Mesendoderm (in vitro differentiated cells): ENCODE results near the gene ASPG.

Experiments used
- DNase-seq: peaks from one replicate; pipeline ENCODE4 v3.0.0; 2013
- H2AK5ac ChIP-seq: 2 replicates; pipeline ENCODE4 v1.6.1; 2013; ENCODE audit warnings: low read length, inconsistent platforms
- H2BK120ac ChIP-seq: 2 replicates; pipeline ENCODE4 v1.6.1; 2013; ENCODE audit warnings: low read depth, mild to moderate bottlenecking, low read length, moderate library complexity, mixed read lengths
- H2BK15ac ChIP-seq: replicated peaks from 2 replicates; pipeline ENCODE4 v1.6.1; 2013; ENCODE audit warnings: low read depth, mild to moderate bottlenecking, moderate library complexity
- H2BK5ac ChIP-seq: 2 replicates; pipeline ENCODE4 v1.6.1; 2013; ENCODE audit warnings: low read length, inconsistent platforms
- H3K18ac ChIP-seq: 2 replicates; pipeline ENCODE4 v1.6.1; 2013; ENCODE audit warnings: mild to moderate bottlenecking, low read length, mixed read lengths
- H3K23ac ChIP-seq: one replicate; pipeline ENCODE4 v1.6.1; 2013; ENCODE audit warnings: low read length
- H3K27ac ChIP-seq: 2 replicates; pipeline ENCODE4 v1.5.1; 2013; ENCODE audit warnings: low read depth, mild to moderate bottlenecking, inconsistent platforms, low read length, moderate library complexity
- H3K27me3 ChIP-seq: 2 replicates; pipeline ENCODE4 v1.6.1; 2013; ENCODE audit warnings: low read length, control low read depth, mild to moderate bottlenecking, inconsistent platforms; ENCODE audit not compliant: insufficient read depth, poor library complexity
- H3K36me3 ChIP-seq: 2 replicates; pipeline ENCODE4 v1.6.1; 2013; ENCODE audit warnings: low read length, inconsistent platforms; ENCODE audit not compliant: control insufficient read depth, insufficient read depth
- H3K4ac ChIP-seq: one replicate; pipeline ENCODE4 v1.6.1; 2013; ENCODE audit warnings: low read depth, mild to moderate bottlenecking, low read length, moderate library complexity
- H3K4me1 ChIP-seq: 2 replicates; pipeline ENCODE4 v1.6.1; 2013; ENCODE audit warnings: low read depth, low read length, inconsistent platforms; ENCODE audit not compliant: control insufficient read depth
- H3K4me2 ChIP-seq: 2 replicates; pipeline ENCODE4 v1.6.1; 2013; ENCODE audit warnings: low read length
- H3K4me3 ChIP-seq: 2 replicates; pipeline ENCODE4 v1.5.1; 2013; ENCODE audit warnings: mild to moderate bottlenecking, low read length
- H3K56ac ChIP-seq: one replicate; pipeline ENCODE4 v1.6.1; 2013; ENCODE audit warnings: low read length
- H3K79me1 ChIP-seq: 2 replicates; pipeline ENCODE4 v1.6.1; 2013; ENCODE audit warnings: low read length, inconsistent platforms
- H3K79me2 ChIP-seq: 2 replicates; pipeline ENCODE4 v1.6.1; 2013; ENCODE audit warnings: mild to moderate bottlenecking, low read length; ENCODE audit not compliant: control insufficient read depth, insufficient read depth
- H3K9ac ChIP-seq: 2 replicates; pipeline ENCODE4 v1.6.1; 2013; ENCODE audit warnings: low read length, inconsistent platforms
- H4K5ac ChIP-seq: one replicate; pipeline ENCODE4 v1.6.1; 2013; ENCODE audit warnings: low read length
- H4K8ac ChIP-seq: one replicate; pipeline ENCODE4 v1.6.1; 2013; ENCODE audit warnings: low read depth, mild to moderate bottlenecking, control low read depth, low read length, moderate library complexity
- WGBS: extraction: QIAGEN DNeasy Blood & Tissue Kit; methylation state at CpG from one replicate; pipeline ENCODE4 v1.1.7; 2013; ENCODE audit warnings: low lambda C conversion rate, missing lambda C conversion rate; ENCODE audit not compliant: insufficient coverage; ENCODE audit errors: extremely low coverage; 5-methylcytosine and 5-hydroxymethylcytosine counted together

The ASPG gene

GRCh38 chr14:104139460-104140212 lies 54.1 kb downstream of the ASPG start:
- Histone ChIP-seq H2BK15ac (no peak overlapping the region), H3K79me2 (peaks cover 23% of the 10 kb centered on the region), H3K9ac (peak overlapping the region; percentile 78), H3K4me2 (peak overlapping the region; percentile 94), H3K27ac (no peak overlapping the region), H3K56ac (peak overlapping the region; percentile 86), H3K18ac (peak overlapping the region; percentile 65), H3K4me1 (peaks cover 3% of the 10 kb centered on the region), H3K4me3 (peak overlapping the region; percentile 75), H3K4ac (peak overlapping the region; percentile 10), H3K27me3 (peaks cover 17% of the 10 kb centered on the region), H2BK5ac (no peak overlapping the region), H4K5ac (no peak overlapping the region), H2BK120ac (no peak overlapping the region), H4K8ac (no peak overlapping the region), H3K79me1 (peaks cover 10% of the 10 kb centered on the region), H3K36me3 (no peaks in the 10 kb centered on the region), H2AK5ac (no peak overlapping the region), H3K23ac (no peak overlapping the region)
- no CpG with 5 or more reads among the region's 14 CpGs for WGBS
- peak; percentile 43 for DNase-seq

- H2AK5ac ChIP-seq: no peak overlapping the region
- DNase-seq: no peak
- peak overlapping the region; percentile 86 for H3K56ac ChIP-seq
- H3K23ac ChIP-seq: no peak overlapping the region
- H3K79me2 ChIP-seq: peaks cover 23% of the 10 kb centered on the region
- no peak overlapping the region for H3K4me3 ChIP-seq
- H3K27me3 ChIP-seq: peaks cover 17% of the 10 kb centered on the region
- H3K4ac ChIP-seq: no peak overlapping the region
- H3K36me3 ChIP-seq: no peaks in the 10 kb centered on the region
- peak overlapping the region; percentile 4 for H3K4me2 ChIP-seq
- H3K18ac ChIP-seq: peak overlapping the region; percentile 34
- no peak overlapping the region for H4K8ac ChIP-seq
- no peak overlapping the region for H3K27ac ChIP-seq
- H3K9ac ChIP-seq: peak overlapping the region; percentile 78
- H2BK5ac ChIP-seq: no peak overlapping the region
- H3K79me1 ChIP-seq: peaks cover 13% of the 10 kb centered on the region
- no peak overlapping the region for H2BK120ac ChIP-seq
- WGBS: no CpG with 5 or more reads among the region's 6 CpGs
- H4K5ac ChIP-seq: no peak overlapping the region
- H2BK15ac ChIP-seq: no peak overlapping the region
- peaks cover 3% of the 10 kb centered on the region for H3K4me1 ChIP-seq
These were observed 54.6 kb downstream of the ASPG start for GRCh38 chr14:104140213-104140462.

DNA sequence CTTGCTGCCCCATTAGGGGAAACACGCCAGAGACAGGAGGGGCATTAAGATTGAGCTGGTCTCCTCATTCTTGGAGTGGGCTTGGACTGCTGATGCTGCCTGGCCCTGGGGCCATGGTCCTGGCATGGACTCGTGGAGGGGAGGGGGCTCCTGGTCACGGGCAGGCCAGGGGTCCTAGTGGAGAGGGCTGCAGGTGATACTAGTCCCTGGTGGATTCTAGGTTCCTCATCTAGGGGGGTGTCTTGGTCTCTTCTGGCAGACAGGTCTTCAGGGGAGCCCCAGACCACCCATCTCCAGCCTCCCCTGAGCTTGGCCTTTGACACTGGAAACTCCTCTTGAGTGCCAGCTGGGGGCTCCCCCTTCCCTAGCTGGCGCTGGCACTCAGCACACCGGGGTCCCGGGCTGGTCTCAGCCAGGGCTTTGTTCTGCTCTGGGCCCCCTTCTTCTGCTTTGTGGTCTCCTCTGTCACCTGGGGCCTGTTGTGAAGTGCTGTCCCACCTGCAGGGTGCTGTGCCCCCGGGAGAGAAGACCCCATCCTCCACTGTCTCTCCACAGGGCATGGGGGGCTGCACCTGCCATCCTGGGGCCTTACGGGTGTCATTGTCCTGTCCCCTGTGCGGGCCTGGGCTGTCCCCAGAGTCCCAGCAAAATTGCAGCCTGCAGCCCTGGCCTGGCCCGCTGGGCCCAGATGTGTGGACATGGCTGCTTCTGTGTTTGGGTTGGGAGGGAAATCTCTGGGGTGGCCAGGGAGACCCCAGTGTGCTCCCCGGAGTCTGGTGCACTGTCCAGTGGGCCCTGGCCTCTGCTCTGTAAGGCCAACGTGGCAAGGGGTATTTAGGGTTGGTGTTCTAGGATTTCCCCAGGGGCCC lies 55.2 kb downstream of the ASPG start:
- DNase-seq: no peak
- no CpG with 5 or more reads among the region's 12 CpGs for WGBS

DNA sequence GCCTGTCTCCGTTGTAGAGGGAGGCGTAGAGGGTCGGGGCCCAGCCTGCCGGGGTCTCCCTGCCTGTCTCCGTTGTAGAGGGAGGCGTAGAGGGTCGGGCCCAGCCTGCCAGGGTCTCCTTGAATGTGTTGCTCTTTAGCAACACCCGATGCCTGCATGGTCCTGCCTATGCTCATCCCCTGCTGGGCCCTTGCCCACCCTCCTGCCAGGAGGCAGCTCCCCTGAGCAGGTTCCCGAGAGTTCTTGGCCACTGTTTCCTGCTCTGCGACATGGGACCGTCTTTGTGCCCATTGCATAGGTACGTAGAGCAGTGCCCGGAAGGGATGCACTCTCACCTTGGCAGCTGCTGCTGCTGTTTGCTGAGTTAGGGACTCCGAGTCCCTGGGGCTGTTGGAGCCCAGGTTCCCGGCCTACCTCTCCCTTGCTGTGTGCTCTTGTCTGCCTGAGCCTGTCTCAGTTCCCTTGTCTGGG lies 56.2 kb downstream of the ASPG start:
- no peak overlapping the region for H2BK15ac ChIP-seq
- H3K4me3 ChIP-seq: no peak overlapping the region
- H3K27ac ChIP-seq: no peak overlapping the region
- H2BK5ac ChIP-seq: no peak overlapping the region
- H3K9ac ChIP-seq: no peak overlapping the region
- peak overlapping the region; percentile 42 for H3K56ac ChIP-seq
- H4K5ac ChIP-seq: no peak overlapping the region
- H3K4me1 ChIP-seq: no peaks in the 10 kb centered on the region
- no peak overlapping the region for H2AK5ac ChIP-seq
- peaks cover 13% of the 10 kb centered on the region for H3K79me1 ChIP-seq
- no peaks in the 10 kb centered on the region for H3K36me3 ChIP-seq
- no peak for DNase-seq
- peak overlapping the region; percentile 45 for H3K23ac ChIP-seq
- no peak overlapping the region for H2BK120ac ChIP-seq
- peaks cover 7% of the 10 kb centered on the region for H3K27me3 ChIP-seq
- H3K4ac ChIP-seq: no peak overlapping the region
- H4K8ac ChIP-seq: no peak overlapping the region
- H3K18ac ChIP-seq: no peak overlapping the region
- H3K4me2 ChIP-seq: no peak overlapping the region
- peaks cover 23% of the 10 kb centered on the region for H3K79me2 ChIP-seq
- no CpG with 5 or more reads among the region's 15 CpGs for WGBS

More for the DNA sequence above, 55.2 kb downstream of the ASPG start:
- H3K18ac ChIP-seq: no peak overlapping the region
- peaks cover 14% of the 10 kb centered on the region for H3K27me3 ChIP-seq
- H3K4ac ChIP-seq: no peak overlapping the region
- H4K8ac ChIP-seq: no peak overlapping the region
- peaks cover 23% of the 10 kb centered on the region for H3K79me2 ChIP-seq
- H3K4me3 ChIP-seq: no peak overlapping the region
- H3K4me2 ChIP-seq: peak overlapping the region; percentile 4
- peaks cover 13% of the 10 kb centered on the region for H3K79me1 ChIP-seq
- no peak overlapping the region for H2BK120ac ChIP-seq
- no peaks in the 10 kb centered on the region for H3K4me1 ChIP-seq
- peak overlapping the region; percentile 86 for H3K56ac ChIP-seq
- H3K23ac ChIP-seq: no peak overlapping the region
- no peak overlapping the region for H2AK5ac ChIP-seq
- peak overlapping the region; percentile 78 for H3K9ac ChIP-seq
- H2BK15ac ChIP-seq: no peak overlapping the region
- H4K5ac ChIP-seq: no peak overlapping the region
- no peak overlapping the region for H2BK5ac ChIP-seq
- no peaks in the 10 kb centered on the region for H3K36me3 ChIP-seq
- H3K27ac ChIP-seq: no peak overlapping the region

- H3K4ac ChIP-seq: no peak overlapping the region
- WGBS: no CpG with 5 or more reads among the region's 11 CpGs
- H2AK5ac ChIP-seq: no peak overlapping the region
- H2BK120ac ChIP-seq: no peak overlapping the region
- no peak overlapping the region for H4K8ac ChIP-seq
- DNase-seq: no peak
- H3K4me1 ChIP-seq: no peaks in the 10 kb centered on the region
- H3K4me3 ChIP-seq: no peak overlapping the region
- H2BK15ac ChIP-seq: no peak overlapping the region
- no peaks in the 10 kb centered on the region for H3K36me3 ChIP-seq
- peaks cover 26% of the 10 kb centered on the region for H3K79me2 ChIP-seq
- no peak overlapping the region for H3K56ac ChIP-seq
- H3K9ac ChIP-seq: no peak overlapping the region
- H4K5ac ChIP-seq: no peak overlapping the region
- H3K23ac ChIP-seq: peak overlapping the region; percentile 45
- H3K27ac ChIP-seq: no peak overlapping the region
- no peak overlapping the region for H3K4me2 ChIP-seq
- peaks cover 16% of the 10 kb centered on the region for H3K79me1 ChIP-seq
- no peak overlapping the region for H2BK5ac ChIP-seq
- H3K27me3 ChIP-seq: no peaks in the 10 kb centered on the region
- H3K18ac ChIP-seq: no peak overlapping the region
These were observed 56.8 kb downstream of the ASPG start for GRCh38 chr14:104142136-104142945.
